GM06990 (cell line): ENCODE measurements around the gene E4F1.
A peak's percentile ranks its signal among the peaks of the same experiment; 100 is the strongest.

ENCODE experiments used
- DNase-seq: peaks from one replicate; pipeline ENCODE4 v3.0.0-alpha.2; 2011; ENCODE audit not compliant: insufficient read length; ENCODE audit errors: extremely low read depth
- H3K27me3 ChIP-seq: replicated peaks from 2 replicates; pipeline ENCODE4 v1.6.0; 2011; ENCODE audit warnings: low read length; ENCODE audit not compliant: control insufficient read depth, insufficient read depth
- H3K36me3 ChIP-seq: 2 replicates; pipeline ENCODE4 v1.5.1; 2011; ENCODE audit warnings: low read length; ENCODE audit not compliant: control insufficient read depth, insufficient read depth
- H3K4me3 ChIP-seq: replicated peaks from 2 replicates; pipeline ENCODE4 v1.5.1; 2011; ENCODE audit warnings: low read depth, mild to moderate bottlenecking, control low read depth, low read length
- TF ChIP-seq, protein P1 (sequence below): IDR thresholded peaks from 2 replicates; pipeline ENCODE4 v1.5.1; 2011; ENCODE audit warnings: low read length, control low read depth, mild to moderate bottlenecking, inconsistent platforms; ENCODE audit not compliant: insufficient read depth, poor library complexity, severe bottlenecking

Gene E4F1

DNA sequence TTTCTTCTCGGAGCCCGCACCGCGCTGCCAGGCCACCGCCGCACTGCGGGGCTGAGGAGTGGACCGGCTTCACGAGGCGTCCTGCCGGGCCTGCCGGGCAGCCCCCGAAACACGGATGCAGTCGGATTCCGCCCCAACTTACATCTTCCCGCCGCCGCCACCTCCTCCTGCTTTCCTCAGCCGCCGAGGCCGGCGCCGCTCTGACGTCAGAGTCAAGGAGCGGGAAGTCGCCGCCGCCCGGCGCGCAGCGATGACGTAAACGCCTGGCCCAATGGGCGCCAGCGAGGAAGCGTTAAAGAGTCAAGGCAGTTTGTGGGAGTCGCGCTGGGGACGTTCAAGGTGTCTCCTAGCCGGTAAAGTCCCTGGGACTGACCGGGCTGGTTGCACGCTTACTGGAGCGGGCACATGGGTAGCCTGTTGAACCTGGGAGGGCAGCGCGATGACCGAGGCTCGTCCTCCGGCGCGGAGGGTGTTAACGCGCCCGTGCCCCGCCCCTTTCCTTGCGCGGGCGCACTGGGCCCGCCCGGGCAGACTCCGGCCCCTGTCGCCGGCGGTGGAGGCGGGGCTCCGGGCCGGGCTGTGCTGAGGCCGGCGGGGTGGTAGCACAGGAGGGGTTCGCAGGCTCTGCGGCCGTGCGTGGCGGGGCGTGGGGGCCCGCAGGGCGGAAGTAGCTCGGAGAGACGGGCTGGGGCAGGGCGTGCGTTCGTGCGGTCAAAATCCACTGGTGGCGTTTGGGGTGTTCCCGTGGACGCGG lies 44.7 kb downstream of the E4F1 start, which contains the start of gene RNPS1:
Gene RNPS1 (minus strand): TSS at position 214 of the 754 bp plus-strand sequence. CDS start 3,483 bp downstream, outside the sequence.
- TF ChIP-seq, protein P1, sequence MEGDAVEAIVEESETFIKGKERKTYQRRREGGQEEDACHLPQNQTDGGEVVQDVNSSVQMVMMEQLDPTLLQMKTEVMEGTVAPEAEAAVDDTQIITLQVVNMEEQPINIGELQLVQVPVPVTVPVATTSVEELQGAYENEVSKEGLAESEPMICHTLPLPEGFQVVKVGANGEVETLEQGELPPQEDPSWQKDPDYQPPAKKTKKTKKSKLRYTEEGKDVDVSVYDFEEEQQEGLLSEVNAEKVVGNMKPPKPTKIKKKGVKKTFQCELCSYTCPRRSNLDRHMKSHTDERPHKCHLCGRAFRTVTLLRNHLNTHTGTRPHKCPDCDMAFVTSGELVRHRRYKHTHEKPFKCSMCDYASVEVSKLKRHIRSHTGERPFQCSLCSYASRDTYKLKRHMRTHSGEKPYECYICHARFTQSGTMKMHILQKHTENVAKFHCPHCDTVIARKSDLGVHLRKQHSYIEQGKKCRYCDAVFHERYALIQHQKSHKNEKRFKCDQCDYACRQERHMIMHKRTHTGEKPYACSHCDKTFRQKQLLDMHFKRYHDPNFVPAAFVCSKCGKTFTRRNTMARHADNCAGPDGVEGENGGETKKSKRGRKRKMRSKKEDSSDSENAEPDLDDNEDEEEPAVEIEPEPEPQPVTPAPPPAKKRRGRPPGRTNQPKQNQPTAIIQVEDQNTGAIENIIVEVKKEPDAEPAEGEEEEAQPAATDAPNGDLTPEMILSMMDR = no peak
- Histone ChIP-seq H3K36me3 (peaks cover 13% of the 10 kb centered on the region), H3K4me3 (peak within 1 kb of the TSS; percentile 86), H3K27me3 (no peaks in the 10 kb centered on the region)
- peak; percentile 99 for DNase-seq

DNA sequence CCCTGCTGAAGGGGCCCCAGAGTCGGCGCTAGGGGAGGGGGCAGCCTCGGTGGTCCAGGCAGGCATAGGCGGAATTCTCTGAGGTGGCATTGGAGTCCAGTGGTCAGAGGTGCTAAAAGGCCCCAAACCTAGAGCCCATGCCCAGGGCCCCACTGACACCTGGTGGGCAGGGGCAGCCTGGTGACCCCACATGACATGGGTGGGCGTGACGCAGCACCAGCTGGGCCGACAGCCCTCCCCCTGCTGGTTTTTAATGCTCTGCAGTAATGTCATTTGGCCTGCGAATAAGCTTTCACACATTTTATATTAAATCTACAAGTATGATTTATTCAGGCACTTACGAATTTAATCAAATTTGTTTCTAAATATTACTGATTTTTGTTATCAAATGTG lies 46.7 kb downstream of the E4F1 start:
- Histone ChIP-seq H3K36me3 (peaks cover 2% of the 10 kb centered on the region; the same call in 1 of the 2 replicates), H3K27me3 (no peaks in the 10 kb centered on the region), H3K4me3 (no peak overlapping the region)
- TF ChIP-seq, protein P1 = no peak
- no peak for DNase-seq

DNA sequence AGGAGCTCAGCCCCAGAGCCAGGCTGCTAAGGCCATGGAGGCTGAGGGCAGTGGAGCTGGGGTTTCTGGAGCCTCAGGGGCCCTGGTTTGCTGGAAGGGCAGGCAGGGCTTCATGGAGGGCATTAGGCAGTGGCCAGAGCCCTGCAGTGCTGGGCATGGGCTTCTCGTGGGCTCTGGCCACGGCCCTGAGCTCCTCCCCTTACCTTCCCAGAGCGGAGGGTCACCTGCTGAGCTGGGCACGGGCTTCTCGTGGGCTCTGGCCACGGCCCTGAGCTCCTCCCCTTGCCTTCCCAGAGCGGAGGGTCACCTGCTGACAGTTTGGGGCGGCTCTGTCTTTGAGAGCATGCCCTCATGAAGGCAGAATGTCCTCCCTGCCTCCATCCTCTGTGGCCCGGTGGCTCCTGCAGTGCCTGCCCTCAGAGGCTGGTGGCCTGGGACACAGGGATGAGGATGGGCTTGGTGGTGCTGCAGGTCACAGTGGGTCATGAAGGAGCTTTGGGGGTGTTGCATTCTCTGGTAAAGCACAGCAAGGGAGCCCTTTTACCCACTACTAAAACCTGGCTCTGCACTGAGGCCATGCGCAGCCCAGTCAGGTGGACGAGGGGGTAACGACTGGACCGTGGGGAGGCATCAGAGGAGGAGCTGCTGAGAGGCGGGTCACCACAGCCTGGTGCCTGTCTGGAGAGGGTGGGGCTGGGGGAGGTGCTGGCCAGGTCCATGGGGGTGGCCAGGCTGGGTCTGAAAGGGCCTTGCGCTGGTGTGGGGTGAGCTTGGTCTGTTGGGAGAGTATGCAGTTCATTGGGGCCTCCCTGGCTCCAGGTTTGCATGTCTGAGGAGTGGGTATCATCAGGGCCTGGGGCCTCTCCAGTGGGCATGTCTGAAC lies 47.4 kb downstream of the E4F1 start:
- H3K4me3 ChIP-seq = no peak overlapping the region
- TF ChIP-seq, protein P1 = no peak
- peaks cover 2% of the 10 kb centered on the region; the same call in 1 of the 2 replicates for H3K36me3 ChIP-seq
- H3K27me3 ChIP-seq = no peaks in the 10 kb centered on the region
- DNase-seq = no peak

DNA sequence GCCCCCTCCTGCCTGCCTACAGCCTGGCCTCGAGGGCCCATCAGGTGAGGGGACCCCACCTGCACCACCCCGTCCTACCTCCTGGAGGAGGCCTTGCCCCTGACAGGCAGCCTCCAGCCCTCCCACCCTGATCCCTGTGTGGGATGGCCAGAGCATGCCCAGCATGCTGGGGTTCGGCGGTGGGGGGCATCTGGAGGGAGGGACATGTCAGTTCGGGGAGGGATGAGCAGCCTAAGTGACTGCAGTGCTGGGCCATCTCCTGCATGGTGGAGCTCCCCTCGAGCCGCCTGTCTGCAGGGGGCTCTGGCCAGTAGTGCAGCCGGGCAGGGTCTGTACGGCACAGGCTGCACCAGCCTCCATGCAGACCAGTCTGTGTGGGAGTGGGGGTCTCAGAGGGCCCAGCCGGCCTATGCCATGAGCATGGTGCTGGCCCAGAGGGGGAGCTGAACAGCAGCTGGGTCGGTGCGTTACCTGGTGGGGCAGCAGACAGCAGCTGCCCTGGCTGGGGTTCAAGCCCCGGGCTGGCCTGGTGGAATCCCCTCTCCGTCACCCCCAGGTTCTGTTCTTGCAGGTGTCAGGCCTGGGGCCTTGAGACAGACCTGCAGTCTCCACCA lies 48.6 kb downstream of the E4F1 start:
- H3K36me3 ChIP-seq = no peaks in the 10 kb centered on the region
- H3K4me3 ChIP-seq = no peak overlapping the region
- DNase-seq = no peak
- TF ChIP-seq, protein P1 = no peak
- H3K27me3 ChIP-seq = no peaks in the 10 kb centered on the region

DNA sequence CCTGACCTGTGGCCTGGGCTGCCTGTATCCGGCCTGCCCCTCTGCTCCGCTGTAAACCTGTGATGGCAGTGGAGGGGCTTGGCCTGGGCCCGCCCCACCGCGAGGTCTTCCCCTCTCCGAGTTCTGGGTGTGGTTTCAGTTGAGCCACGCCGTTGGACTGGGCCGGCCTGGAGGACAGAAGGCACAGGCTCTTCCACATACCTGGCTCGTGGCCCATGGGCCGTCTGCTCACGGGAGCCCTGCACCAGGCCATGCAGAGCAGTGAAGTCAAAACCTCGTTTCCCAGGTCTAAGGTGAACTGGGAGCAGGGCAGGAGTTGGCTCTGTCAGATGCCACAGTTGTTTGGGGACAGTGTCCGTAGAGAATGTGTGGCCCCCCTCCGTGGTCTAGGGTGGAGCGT lies 50.1 kb downstream of the E4F1 start:
- Histone ChIP-seq H3K27me3 (no peaks in the 10 kb centered on the region), H3K36me3 (no peaks in the 10 kb centered on the region), H3K4me3 (no peak overlapping the region)
- DNase-seq = no peak
- TF ChIP-seq, protein P1 = no peak
